ENCODE measurements around the gene TRPM3.

GRCh38 chr9:70817311-70817710 is 304.1 kb downstream of the TRPM3 start:
- TF ChIP-seq CTCF (IDR thresholded peaks at IDR 0.05) (no peak), POLR2A (IDR thresholded peaks at IDR 0.05) (no peak)

Measured in esophagus squamous epithelium (tissue), 4 donors.